ENCODE results near the gene PTDSS2.
"Not testable (repeated sequence)": the region's sequence is repeated elsewhere in the genome, so short reads cannot be mapped to it uniquely, and the experiment has no call there.

Gene PTDSS2

GRCh38 chr11:508956-509355 is 58.9 kb downstream of the PTDSS2 start:
- FAIRE-seq, result no peak

GRCh38 chr11:512761-513595 is 62.9 kb downstream of the PTDSS2 start:
- FAIRE-seq, result no peak

- no peak for FAIRE-seq
Measured at GRCh38 chr11:514606-515005, 64.5 kb downstream of the PTDSS2 start.

- FAIRE-seq, result no peak
Measured at GRCh38 chr11:515131-515530, 65.1 kb downstream of the PTDSS2 start.

- FAIRE-seq, result no peak
Measured at GRCh38 chr11:516400-516799, 66.3 kb downstream of the PTDSS2 start.

GRCh38 chr11:516918-517685 is 67.0 kb downstream of the PTDSS2 start:
- FAIRE-seq, result not testable (repeated sequence)

GRCh38 chr11:518463-519202 is 68.6 kb downstream of the PTDSS2 start:
- no peak for FAIRE-seq

- FAIRE-seq, result no peak
Measured at GRCh38 chr11:520428-521176, 70.5 kb downstream of the PTDSS2 start.

- FAIRE-seq, result no peak
Measured at GRCh38 chr11:521177-521688, 71.2 kb downstream of the PTDSS2 start.

- FAIRE-seq, result no peak
Measured at GRCh38 chr11:526192-526591, 76.1 kb downstream of the PTDSS2 start.

- FAIRE-seq, result no peak
Measured at GRCh38 chr11:528166-528814, 78.2 kb downstream of the PTDSS2 start.

- FAIRE-seq, result no peak
Measured at GRCh38 chr11:528815-529727, 79.0 kb downstream of the PTDSS2 start.

- FAIRE-seq, result no peak
Measured at GRCh38 chr11:529728-530411, 79.8 kb downstream of the PTDSS2 start.

- no peak for FAIRE-seq
Measured at GRCh38 chr11:530960-531831, 81.1 kb downstream of the PTDSS2 start.

- no peak for FAIRE-seq
Measured at GRCh38 chr11:531919-532526, 81.9 kb downstream of the PTDSS2 start.

- FAIRE-seq, result no peak
Measured at GRCh38 chr11:532527-532985, 82.5 kb downstream of the PTDSS2 start.

- no peak for FAIRE-seq
Measured at GRCh38 chr11:532986-533585, 83.0 kb downstream of the PTDSS2 start.
